ENCODE data around the gene VPS52. TPM values are rescaled to one million over a fixed set of nuclear protein-coding genes. Genes with fewer than 3 reads are reported as not detected.

Gene VPS52
- total and polyA plus RNA-seq, 9 of the 15 experiments (the other 6 are each of a cell fraction or from before 2014, with no cell fraction given): 24.4 to 103 (median 40.2) TPM

DNA sequence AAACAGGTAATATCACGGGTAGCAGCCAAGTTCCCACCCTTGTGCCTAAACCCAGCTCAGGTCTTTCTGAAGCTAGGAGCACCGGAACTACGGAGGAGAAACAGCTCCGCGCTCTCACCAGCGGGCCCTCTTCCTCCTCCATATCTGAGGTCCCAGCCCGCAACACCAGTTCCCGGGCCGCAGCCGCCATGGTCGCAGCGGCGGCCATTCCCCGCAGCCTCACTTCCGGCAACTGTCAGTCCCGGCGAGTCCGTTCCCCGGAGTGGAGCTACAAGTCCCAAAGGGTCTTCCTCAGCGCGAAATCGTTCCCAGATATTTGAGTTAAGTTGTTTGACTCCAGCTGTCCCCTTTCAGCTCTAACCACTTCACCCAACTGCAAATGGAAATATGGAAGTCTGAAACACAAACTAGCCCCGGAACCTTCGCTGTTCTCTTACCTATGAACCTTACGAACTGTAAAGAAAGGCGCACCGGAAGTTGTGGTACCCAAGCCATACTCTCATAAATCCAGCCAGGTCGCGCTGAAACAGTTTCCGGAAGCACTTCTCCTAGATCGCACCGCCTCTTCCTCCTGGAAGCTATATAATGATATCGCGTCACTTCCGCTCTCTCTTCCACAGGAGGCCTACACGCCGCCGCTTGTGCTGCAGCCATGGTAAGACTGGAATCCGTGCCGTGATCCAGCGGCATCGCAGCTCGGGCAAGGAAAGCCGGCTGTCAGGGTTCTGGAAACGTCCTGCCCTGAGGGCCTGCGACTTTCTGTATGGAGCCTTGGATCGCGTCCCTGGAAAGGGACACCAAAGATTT lies at the start of gene VPS52, which contains the start of gene RPS18 (continued):
- TF ChIP-seq, protein P1, sequence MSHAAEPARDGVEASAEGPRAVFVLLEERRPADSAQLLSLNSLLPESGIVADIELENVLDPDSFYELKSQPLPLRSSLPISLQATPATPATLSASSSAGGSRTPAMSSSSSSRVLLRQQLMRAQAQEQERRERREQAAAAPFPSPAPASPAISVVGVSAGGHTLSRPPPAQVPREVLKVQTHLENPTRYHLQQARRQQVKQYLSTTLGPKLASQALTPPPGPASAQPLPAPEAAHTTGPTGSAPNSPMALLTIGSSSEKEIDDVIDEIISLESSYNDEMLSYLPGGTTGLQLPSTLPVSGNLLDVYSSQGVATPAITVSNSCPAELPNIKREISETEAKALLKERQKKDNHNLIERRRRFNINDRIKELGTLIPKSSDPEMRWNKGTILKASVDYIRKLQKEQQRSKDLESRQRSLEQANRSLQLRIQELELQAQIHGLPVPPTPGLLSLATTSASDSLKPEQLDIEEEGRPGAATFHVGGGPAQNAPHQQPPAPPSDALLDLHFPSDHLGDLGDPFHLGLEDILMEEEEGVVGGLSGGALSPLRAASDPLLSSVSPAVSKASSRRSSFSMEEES (CRISPR knock-in tag; IDR thresholded peaks at IDR 0.05): peak; percentile 18; the same call in 1 of the 2 replicates
- 0 out of 2 replicates have a peak, but pooled peaks have one; percentile 35 for TF ChIP-seq ZNF589 (CRISPR knock-in tag; IDR thresholded peaks at IDR 0.05; ENCODE audit: low read depth)
- peak; percentile 99 for TF ChIP-seq TAF7 (tag; IDR thresholded peaks at IDR 0.05)
- TF ChIP-seq SMAD1 (IDR thresholded peaks at IDR 0.05; ENCODE audit: low read depth, low read length, partially characterized antibody): peak; percentile 96
- peak; percentile 79; the same call in 1 of the 2 replicates for TF ChIP-seq NBN (IDR thresholded peaks at IDR 0.05; ENCODE audit: low read depth)
- TF ChIP-seq PCBP2 (IDR thresholded peaks at IDR 0.05; ENCODE audit: low read depth, low read length, poor library complexity, severe bottlenecking): no peak
- no peak for TF ChIP-seq RHOXF2B (CRISPR knock-in tag; conservative IDR thresholded peaks at IDR 0.05)
- no peak for TF ChIP-seq COPS2 (conservative IDR thresholded peaks at IDR 0.05)
- TF ChIP-seq ZNF764 (CRISPR knock-in tag; IDR thresholded peaks at IDR 0.05; ENCODE audit: low read depth): peak; percentile 50; the same call in 1 of the 2 replicates
- 0 out of 2 replicates have a peak, but pooled peaks have one; percentile 58 for TF ChIP-seq ZSCAN32 (CRISPR knock-in tag; IDR thresholded peaks at IDR 0.05)
- peak; percentile 8; the same call in 1 of the 2 replicates for TF ChIP-seq PHF21A (IDR thresholded peaks at IDR 0.05; ENCODE audit: borderline replicate concordance, low read depth)
- TF ChIP-seq, protein P2, sequence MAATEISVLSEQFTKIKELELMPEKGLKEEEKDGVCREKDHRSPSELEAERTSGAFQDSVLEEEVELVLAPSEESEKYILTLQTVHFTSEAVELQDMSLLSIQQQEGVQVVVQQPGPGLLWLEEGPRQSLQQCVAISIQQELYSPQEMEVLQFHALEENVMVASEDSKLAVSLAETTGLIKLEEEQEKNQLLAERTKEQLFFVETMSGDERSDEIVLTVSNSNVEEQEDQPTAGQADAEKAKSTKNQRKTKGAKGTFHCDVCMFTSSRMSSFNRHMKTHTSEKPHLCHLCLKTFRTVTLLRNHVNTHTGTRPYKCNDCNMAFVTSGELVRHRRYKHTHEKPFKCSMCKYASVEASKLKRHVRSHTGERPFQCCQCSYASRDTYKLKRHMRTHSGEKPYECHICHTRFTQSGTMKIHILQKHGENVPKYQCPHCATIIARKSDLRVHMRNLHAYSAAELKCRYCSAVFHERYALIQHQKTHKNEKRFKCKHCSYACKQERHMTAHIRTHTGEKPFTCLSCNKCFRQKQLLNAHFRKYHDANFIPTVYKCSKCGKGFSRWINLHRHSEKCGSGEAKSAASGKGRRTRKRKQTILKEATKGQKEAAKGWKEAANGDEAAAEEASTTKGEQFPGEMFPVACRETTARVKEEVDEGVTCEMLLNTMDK (IDR thresholded peaks at IDR 0.05; ENCODE audit: borderline replicate concordance, insufficient read depth, low read depth, low read length, poor library complexity, severe bottlenecking): no peak
- no peak for TF ChIP-seq ZNF740 (CRISPR knock-in tag; IDR thresholded peaks at IDR 0.05)
- TF ChIP-seq ZNF740 (tag; IDR thresholded peaks at IDR 0.05): no peak; a peak in 1 of 4 replicates
- TF ChIP-seq, protein P3, sequence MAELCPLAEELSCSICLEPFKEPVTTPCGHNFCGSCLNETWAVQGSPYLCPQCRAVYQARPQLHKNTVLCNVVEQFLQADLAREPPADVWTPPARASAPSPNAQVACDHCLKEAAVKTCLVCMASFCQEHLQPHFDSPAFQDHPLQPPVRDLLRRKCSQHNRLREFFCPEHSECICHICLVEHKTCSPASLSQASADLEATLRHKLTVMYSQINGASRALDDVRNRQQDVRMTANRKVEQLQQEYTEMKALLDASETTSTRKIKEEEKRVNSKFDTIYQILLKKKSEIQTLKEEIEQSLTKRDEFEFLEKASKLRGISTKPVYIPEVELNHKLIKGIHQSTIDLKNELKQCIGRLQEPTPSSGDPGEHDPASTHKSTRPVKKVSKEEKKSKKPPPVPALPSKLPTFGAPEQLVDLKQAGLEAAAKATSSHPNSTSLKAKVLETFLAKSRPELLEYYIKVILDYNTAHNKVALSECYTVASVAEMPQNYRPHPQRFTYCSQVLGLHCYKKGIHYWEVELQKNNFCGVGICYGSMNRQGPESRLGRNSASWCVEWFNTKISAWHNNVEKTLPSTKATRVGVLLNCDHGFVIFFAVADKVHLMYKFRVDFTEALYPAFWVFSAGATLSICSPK (IDR thresholded peaks at IDR 0.05; ENCODE audit: borderline replicate concordance): 0 out of 2 replicates have a peak, but pooled peaks have one; percentile 24
- peak; percentile 62 for TF ChIP-seq ASH1L (IDR thresholded peaks at IDR 0.05; ENCODE audit: borderline replicate concordance, low read depth, partially characterized antibody)
- TF ChIP-seq NONO (IDR thresholded peaks at IDR 0.05; ENCODE audit: low read depth in 2 of 2, low read length in 1 of 2): peak; percentile 46 to 71; a peak in 3 of 4 replicates
- TF ChIP-seq, protein P4, sequence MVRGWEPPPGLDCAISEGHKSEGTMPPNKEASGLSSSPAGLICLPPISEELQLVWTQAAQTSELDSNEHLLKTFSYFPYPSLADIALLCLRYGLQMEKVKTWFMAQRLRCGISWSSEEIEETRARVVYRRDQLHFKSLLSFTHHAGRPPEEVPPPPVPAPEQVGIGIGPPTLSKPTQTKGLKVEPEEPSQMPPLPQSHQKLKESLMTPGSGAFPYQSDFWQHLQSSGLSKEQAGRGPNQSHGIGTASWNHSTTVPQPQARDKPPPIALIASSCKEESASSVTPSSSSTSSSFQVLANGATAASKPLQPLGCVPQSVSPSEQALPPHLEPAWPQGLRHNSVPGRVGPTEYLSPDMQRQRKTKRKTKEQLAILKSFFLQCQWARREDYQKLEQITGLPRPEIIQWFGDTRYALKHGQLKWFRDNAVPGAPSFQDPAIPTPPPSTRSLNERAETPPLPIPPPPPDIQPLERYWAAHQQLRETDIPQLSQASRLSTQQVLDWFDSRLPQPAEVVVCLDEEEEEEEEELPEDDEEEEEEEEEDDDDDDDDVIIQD (CRISPR knock-in tag; IDR thresholded peaks at IDR 0.05): 0 out of 2 replicates have a peak, but pooled peaks have one; percentile 52
